ENCODE results near the gene CAMK2A. TPM values are rescaled to one million over a fixed set of nuclear protein-coding genes. Genes with fewer than 3 reads are reported as not detected.

CAMK2A gene
- polyA plus RNA-seq, 3 donors, result 5.4 to 6.4 (median 6.0) TPM

GRCh38 chr5:150213530-150213929, 76.0 kb downstream of the CAMK2A start:
- no peak for DNase-seq

- DNase-seq, result no peak
These were observed 78.2 kb downstream of the CAMK2A start for GRCh38 chr5:150211156-150212030.

- DNase-seq, result no peak
These were observed 78.9 kb downstream of the CAMK2A start for GRCh38 chr5:150210644-150211043.

- DNase-seq, result no peak
These were observed 80.4 kb downstream of the CAMK2A start for GRCh38 chr5:150209099-150209635.

GRCh38 chr5:150208187-150209098, 81.1 kb downstream of the CAMK2A start:
- DNase-seq, result no peak

GRCh38 chr5:150206779-150207115, 82.8 kb downstream of the CAMK2A start:
- DNase-seq, result no peak

- no peak for DNase-seq
These were observed 83.3 kb downstream of the CAMK2A start for GRCh38 chr5:150206098-150206778.

- no peak for DNase-seq
These were observed 85.0 kb downstream of the CAMK2A start for GRCh38 chr5:150204590-150204960.

GRCh38 chr5:150203832-150204589, 85.6 kb downstream of the CAMK2A start:
- no peak for DNase-seq

GRCh38 chr5:150202501-150202900, 87.1 kb downstream of the CAMK2A start:
- DNase-seq, result no peak

- no peak for DNase-seq
These were observed 92.1 kb downstream of the CAMK2A start for GRCh38 chr5:150197476-150197875.

- DNase-seq, result no peak
These were observed 92.6 kb downstream of the CAMK2A start for GRCh38 chr5:150196986-150197385.

- no peak for DNase-seq
These were observed 93.1 kb downstream of the CAMK2A start for GRCh38 chr5:150196514-150196913.

GRCh38 chr5:150195736-150196485, 93.7 kb downstream of the CAMK2A start:
- no peak for DNase-seq

GRCh38 chr5:150192462-150192861, 97.1 kb downstream of the CAMK2A start:
- DNase-seq, result no peak

GRCh38 chr5:150190987-150191386, 98.6 kb downstream of the CAMK2A start:
- no peak for DNase-seq

GRCh38 chr5:150190503-150190979, 99.0 kb downstream of the CAMK2A start:
- DNase-seq, result no peak

GRCh38 chr5:150189728-150190502, 99.7 kb downstream of the CAMK2A start, which contains the start of gene SLC6A7:
Gene SLC6A7 (plus strand): TSS chr5:150190062. CDS start chr5:150190328, 266 bp downstream.
- no peak for DNase-seq

GRCh38 chr5:150189326-150189725, 100.2 kb downstream of the CAMK2A start:
- no peak for DNase-seq
